Mesothelial cell of epicardium (in vitro differentiated cells): ENCODE measurements around the gene NXPH4. TPM values are rescaled to one million over a fixed set of nuclear protein-coding genes. Genes with fewer than 3 reads are reported as not detected.

ENCODE experiments used
- DNase-seq, 2 experiments: peaks; one replicate each; pipeline ENCODE4 v3.0.0; 2021; ENCODE audit warnings: low spot score in 2 of 2; ENCODE audit not compliant: unreplicated experiment in 2 of 2
- H3K27ac Mint-ChIP-seq: 2 replicates; pipeline ENCODE4 v1.8.0; 2021; ENCODE audit warnings: mixed read lengths
- H3K27me3 Mint-ChIP-seq: 2 replicates; pipeline ENCODE4 v1.8.0; 2021; ENCODE audit warnings: low read depth, mixed read lengths
- H3K36me3 Mint-ChIP-seq: 2 replicates; pipeline ENCODE4 v1.8.0; 2021; ENCODE audit warnings: mixed read lengths
- H3K4me1 Mint-ChIP-seq: 2 replicates; pipeline ENCODE4 v1.8.0; 2021; ENCODE audit warnings: mixed read lengths
- H3K4me3 Mint-ChIP-seq: 2 replicates; pipeline ENCODE4 v1.8.0; 2021; ENCODE audit warnings: mild to moderate bottlenecking, moderate library complexity, mixed read lengths
- H3K9me3 Mint-ChIP-seq: 2 replicates; pipeline ENCODE4 v1.8.0; 2021; ENCODE audit warnings: mixed read lengths
- total RNA-seq: library from RNA; stranded (reverse); gene quantifications from 3 replicates; pipeline ENCODE4 v1.2.1, GENCODE V29; 2021
- TF ChIP-seq, protein P1 (sequence below): fragments of 200-600 bp; sonication (generic); IDR thresholded peaks from one replicate; pipeline ENCODE4 v1.5.0; 2021; ENCODE audit warnings: antibody characterized with exemption; ENCODE audit not compliant: unreplicated experiment

The NXPH4 gene
- total RNA-seq, 1 donor from 2014 or later = 3.8 TPM

DNA sequence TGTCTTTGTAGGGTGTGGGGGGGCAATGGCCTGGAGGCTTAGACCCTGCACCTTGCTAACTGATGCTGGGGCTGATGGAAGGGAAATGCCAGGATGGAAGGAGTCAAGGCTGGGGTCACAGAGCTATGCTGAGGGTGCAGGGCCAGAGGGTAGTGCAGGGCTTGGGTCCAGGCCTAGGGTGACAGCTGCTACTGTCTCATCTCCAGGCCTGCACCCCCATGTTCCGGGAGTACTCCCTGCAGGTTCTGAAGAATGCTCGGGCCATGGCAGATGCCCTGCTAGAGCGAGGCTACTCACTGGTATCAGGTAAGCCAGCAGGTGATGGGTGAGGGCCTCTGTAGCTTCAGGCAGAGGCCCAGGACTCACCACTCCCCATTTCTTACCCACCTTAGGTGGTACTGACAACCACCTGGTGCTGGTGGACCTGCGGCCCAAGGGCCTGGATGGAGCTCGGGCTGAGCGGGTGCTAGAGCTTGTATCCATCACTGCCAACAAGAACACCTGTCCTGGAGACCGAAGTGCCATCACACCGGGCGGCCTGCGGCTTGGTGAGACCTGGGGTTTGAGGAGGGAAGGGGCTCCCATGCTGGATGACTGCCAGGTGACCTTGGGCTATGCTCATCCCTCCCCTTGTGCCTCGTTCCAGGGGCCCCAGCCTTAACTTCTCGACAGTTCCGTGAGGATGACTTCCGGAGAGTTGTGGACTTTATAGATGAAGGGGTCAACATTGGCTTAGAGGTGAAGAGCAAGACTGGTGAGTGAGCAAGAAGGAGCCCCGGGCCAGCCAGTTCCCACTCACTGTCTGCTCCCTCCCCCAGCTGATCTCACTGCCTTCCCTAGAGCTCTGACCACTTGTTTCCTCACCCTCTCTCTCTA, 17.0 kb downstream of the NXPH4 start:
- TF ChIP-seq, protein P1, sequence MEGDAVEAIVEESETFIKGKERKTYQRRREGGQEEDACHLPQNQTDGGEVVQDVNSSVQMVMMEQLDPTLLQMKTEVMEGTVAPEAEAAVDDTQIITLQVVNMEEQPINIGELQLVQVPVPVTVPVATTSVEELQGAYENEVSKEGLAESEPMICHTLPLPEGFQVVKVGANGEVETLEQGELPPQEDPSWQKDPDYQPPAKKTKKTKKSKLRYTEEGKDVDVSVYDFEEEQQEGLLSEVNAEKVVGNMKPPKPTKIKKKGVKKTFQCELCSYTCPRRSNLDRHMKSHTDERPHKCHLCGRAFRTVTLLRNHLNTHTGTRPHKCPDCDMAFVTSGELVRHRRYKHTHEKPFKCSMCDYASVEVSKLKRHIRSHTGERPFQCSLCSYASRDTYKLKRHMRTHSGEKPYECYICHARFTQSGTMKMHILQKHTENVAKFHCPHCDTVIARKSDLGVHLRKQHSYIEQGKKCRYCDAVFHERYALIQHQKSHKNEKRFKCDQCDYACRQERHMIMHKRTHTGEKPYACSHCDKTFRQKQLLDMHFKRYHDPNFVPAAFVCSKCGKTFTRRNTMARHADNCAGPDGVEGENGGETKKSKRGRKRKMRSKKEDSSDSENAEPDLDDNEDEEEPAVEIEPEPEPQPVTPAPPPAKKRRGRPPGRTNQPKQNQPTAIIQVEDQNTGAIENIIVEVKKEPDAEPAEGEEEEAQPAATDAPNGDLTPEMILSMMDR = no peak
- H3K27ac Mint-ChIP-seq = no peak overlapping the region
- H3K4me1 Mint-ChIP-seq = peaks cover 28% of the 10 kb centered on the region
- no peak overlapping the region for H3K4me3 Mint-ChIP-seq
- H3K9me3 Mint-ChIP-seq = no peaks in the 10 kb centered on the region
- no peak for DNase-seq
- peaks cover 45% of the 10 kb centered on the region for H3K27me3 Mint-ChIP-seq
- H3K36me3 Mint-ChIP-seq = peaks cover 26% of the 10 kb centered on the region

DNA sequence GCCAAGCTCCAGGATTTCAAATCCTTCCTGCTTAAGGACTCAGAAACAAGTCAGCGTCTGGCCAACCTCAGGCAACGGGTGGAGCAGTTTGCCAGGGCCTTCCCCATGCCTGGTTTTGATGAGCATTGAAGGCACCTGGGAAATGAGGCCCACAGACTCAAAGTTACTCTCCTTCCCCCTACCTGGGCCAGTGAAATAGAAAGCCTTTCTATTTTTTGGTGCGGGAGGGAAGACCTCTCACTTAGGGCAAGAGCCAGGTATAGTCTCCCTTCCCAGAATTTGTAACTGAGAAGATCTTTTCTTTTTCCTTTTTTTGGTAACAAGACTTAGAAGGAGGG, 17.6 kb downstream of the NXPH4 start:
- no peak for DNase-seq
- Mint-ChIP-seq H3K9me3 (no peaks in the 10 kb centered on the region), H3K27me3 (peaks cover 51% of the 10 kb centered on the region), H3K4me3 (no peak overlapping the region), H3K27ac (no peak overlapping the region), H3K4me1 (peaks cover 32% of the 10 kb centered on the region), H3K36me3 (peaks cover 26% of the 10 kb centered on the region)
- TF ChIP-seq, protein P1 = no peak

DNA sequence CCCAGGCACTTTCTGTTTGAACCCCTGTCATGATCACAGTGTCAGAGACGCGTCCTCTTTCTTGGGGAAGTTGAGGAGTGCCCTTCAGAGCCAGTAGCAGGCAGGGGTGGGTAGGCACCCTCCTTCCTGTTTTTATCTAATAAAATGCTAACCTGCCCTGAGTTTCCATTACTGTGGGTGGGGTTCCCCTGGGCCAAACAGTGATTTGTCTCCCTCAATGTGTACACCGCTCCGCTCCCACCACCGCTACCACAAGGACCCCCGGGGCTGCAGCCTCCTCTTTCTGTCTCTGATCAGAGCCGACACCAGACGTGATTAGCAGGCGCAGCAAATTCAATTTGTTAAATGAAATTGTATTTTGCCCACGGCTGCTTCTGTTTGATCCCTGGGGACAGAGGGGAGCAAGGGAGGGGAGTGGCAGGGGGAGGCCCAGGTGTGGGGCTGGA, 18.0 kb downstream of the NXPH4 start:
- no peak overlapping the region for H3K4me3 Mint-ChIP-seq
- H3K9me3 Mint-ChIP-seq = no peaks in the 10 kb centered on the region
- peaks cover 32% of the 10 kb centered on the region for H3K4me1 Mint-ChIP-seq
- H3K27me3 Mint-ChIP-seq = peaks cover 52% of the 10 kb centered on the region
- peaks cover 26% of the 10 kb centered on the region for H3K36me3 Mint-ChIP-seq
- no peak overlapping the region for H3K27ac Mint-ChIP-seq
- TF ChIP-seq, protein P1 = no peak
- DNase-seq = no peak

- DNase-seq = no peak
- Mint-ChIP-seq H3K36me3 (peaks cover 26% of the 10 kb centered on the region), H3K4me3 (no peak overlapping the region), H3K27me3 (peaks cover 58% of the 10 kb centered on the region), H3K27ac (no peak overlapping the region), H3K9me3 (no peaks in the 10 kb centered on the region), H3K4me1 (peaks cover 30% of the 10 kb centered on the region)
- TF ChIP-seq, protein P1 = no peak
Measured at GRCh38 chr12:57235017-57235727, 18.6 kb downstream of the NXPH4 start.

- H3K36me3 Mint-ChIP-seq = peaks cover 26% of the 10 kb centered on the region
- DNase-seq = no peak
- peaks cover 64% of the 10 kb centered on the region for H3K27me3 Mint-ChIP-seq
- TF ChIP-seq, protein P1 = no peak
- H3K27ac Mint-ChIP-seq = no peak overlapping the region
- H3K4me1 Mint-ChIP-seq = peaks cover 30% of the 10 kb centered on the region
- no peak overlapping the region for H3K4me3 Mint-ChIP-seq
- no peaks in the 10 kb centered on the region for H3K9me3 Mint-ChIP-seq
Measured at GRCh38 chr12:57235728-57236131, 19.1 kb downstream of the NXPH4 start.
